ENCODE data around the gene PSMD1. TPM values are rescaled to one million over a fixed set of nuclear protein-coding genes. Genes with fewer than 3 reads are reported as not detected.

The PSMD1 gene
- total RNA-seq, 4 donors from 2014 or later: 47.3 to 55.2 (median 52.3) TPM

- WGBS: 79% methylated on average over 7 of the region's 7 CpGs
These were observed 104.7 kb downstream of the PSMD1 start for GRCh38 chr2:231161252-231161839.

DNA sequence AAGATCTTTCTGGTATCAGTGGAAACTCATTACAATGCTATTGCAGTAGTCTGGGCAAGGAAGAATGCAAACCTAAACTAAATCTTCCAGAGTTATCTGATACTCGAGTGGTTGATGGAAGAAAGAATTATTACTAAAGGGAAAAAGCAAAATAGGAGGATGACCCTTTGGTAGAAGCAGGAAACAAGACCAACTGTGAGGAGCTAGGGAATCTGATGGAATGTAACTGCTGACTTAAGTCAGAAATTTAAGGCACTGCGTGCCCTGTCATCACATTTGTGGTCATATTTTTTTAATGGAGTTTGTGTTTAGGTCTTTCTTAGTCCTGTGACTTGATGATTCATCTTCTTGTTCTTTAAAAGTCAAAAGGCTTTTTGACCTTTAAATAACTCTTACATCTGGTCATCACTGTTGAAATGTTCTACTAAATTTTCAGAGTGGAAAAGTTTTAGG is 105.2 kb downstream of the PSMD1 start:
- no peak for DNase-seq (ENCODE audit: extremely low spot score)
- WGBS: 22% methylated on average over 2 of the region's 2 CpGs
- Histone ChIP-seq H3K27ac (replicated peaks in 1 of 4) (peak overlapping the region; percentile 70 to 81 (median 73)), H3K4me3 (no peak overlapping the region), H3K9me3 (no peaks in the 10 kb centered on the region), H3K4me1 (peaks cover 0 to 50% (median 31%) of the 10 kb centered on the region in 4 donors), H3K27me3 (no peaks in the 10 kb centered on the region), H3K36me3 (peaks cover 9 to 50% (median 20%) of the 10 kb centered on the region in 4 donors)
- intact Hi-C loops (cut with DNase I): no loop called here
- TF ChIP-seq POLR2AphosphoS5 (IDR thresholded peaks at IDR 0.05) (peak in 1 of 2 donors; percentile 69), POLR2A (IDR thresholded peaks at IDR 0.05; ENCODE audit: low read depth) (no peak)
- TF ChIP-seq, protein P1, sequence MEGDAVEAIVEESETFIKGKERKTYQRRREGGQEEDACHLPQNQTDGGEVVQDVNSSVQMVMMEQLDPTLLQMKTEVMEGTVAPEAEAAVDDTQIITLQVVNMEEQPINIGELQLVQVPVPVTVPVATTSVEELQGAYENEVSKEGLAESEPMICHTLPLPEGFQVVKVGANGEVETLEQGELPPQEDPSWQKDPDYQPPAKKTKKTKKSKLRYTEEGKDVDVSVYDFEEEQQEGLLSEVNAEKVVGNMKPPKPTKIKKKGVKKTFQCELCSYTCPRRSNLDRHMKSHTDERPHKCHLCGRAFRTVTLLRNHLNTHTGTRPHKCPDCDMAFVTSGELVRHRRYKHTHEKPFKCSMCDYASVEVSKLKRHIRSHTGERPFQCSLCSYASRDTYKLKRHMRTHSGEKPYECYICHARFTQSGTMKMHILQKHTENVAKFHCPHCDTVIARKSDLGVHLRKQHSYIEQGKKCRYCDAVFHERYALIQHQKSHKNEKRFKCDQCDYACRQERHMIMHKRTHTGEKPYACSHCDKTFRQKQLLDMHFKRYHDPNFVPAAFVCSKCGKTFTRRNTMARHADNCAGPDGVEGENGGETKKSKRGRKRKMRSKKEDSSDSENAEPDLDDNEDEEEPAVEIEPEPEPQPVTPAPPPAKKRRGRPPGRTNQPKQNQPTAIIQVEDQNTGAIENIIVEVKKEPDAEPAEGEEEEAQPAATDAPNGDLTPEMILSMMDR (IDR thresholded peaks at IDR 0.05): no peak

More at GRCh38 chr2:231161252-231161839, 104.7 kb downstream of the PSMD1 start:
- no peak overlapping the region for H3K4me3 ChIP-seq
- H3K36me3 ChIP-seq: peaks cover 3 to 44% (median 14%) of the 10 kb centered on the region in 4 donors
- no peaks in the 10 kb centered on the region for H3K9me3 ChIP-seq
- peak overlapping the region; percentile 70 to 81 (median 73) for H3K27ac ChIP-seq (replicated peaks in 1 of 4)
- H3K27me3 ChIP-seq: no peaks in the 10 kb centered on the region
- intact Hi-C loops (cut with DNase I): no loop called here
- H3K4me1 ChIP-seq: peaks cover 0 to 50% (median 31%) of the 10 kb centered on the region in 4 donors
- DNase-seq (ENCODE audit: extremely low spot score): no peak
- no peak for TF ChIP-seq POLR2AphosphoS5 (IDR thresholded peaks at IDR 0.05)
- no peak for TF ChIP-seq POLR2A (IDR thresholded peaks at IDR 0.05; ENCODE audit: low read depth)
- no peak for TF ChIP-seq EP300 (IDR thresholded peaks at IDR 0.05)

DNA sequence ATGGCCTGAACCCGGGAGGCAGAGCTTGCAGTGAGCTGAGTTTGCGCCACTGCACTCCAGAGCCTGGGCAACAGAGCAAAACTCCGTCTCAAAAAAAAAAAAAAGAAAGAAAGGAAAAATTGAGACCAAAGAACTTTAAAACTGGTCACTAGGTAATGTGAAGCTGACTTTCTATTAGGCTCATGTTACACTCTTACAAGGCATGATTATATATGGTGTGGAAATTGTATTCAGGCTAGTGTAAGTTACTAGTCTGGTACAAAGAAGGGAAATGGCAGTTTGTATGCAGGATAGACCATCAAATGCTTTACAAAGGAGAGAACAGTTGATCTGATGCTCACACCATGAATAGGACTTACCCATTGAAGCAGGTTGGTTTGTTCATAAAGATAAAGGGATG is 106.3 kb downstream of the PSMD1 start:
- Histone ChIP-seq H3K9me3 (no peaks in the 10 kb centered on the region), H3K27me3 (no peaks in the 10 kb centered on the region), H3K4me1 (peaks cover 0 to 50% (median 31%) of the 10 kb centered on the region in 4 donors), H3K27ac (replicated peaks in 1 of 4) (peak overlapping the region; percentile 70 to 81 (median 73)), H3K4me3 (no peak overlapping the region), H3K36me3 (peaks cover 14 to 54% (median 31%) of the 10 kb centered on the region in 4 donors)
- DNase-seq (ENCODE audit: extremely low spot score): no peak
- TF ChIP-seq POLR2AphosphoS5 (IDR thresholded peaks at IDR 0.05) (no peak), POLR2A (IDR thresholded peaks at IDR 0.05; ENCODE audit: low read depth) (no peak)
- intact Hi-C loops (cut with DNase I): no loop called here
- 95% methylated on average over 3 of the region's 3 CpGs for WGBS

DNA sequence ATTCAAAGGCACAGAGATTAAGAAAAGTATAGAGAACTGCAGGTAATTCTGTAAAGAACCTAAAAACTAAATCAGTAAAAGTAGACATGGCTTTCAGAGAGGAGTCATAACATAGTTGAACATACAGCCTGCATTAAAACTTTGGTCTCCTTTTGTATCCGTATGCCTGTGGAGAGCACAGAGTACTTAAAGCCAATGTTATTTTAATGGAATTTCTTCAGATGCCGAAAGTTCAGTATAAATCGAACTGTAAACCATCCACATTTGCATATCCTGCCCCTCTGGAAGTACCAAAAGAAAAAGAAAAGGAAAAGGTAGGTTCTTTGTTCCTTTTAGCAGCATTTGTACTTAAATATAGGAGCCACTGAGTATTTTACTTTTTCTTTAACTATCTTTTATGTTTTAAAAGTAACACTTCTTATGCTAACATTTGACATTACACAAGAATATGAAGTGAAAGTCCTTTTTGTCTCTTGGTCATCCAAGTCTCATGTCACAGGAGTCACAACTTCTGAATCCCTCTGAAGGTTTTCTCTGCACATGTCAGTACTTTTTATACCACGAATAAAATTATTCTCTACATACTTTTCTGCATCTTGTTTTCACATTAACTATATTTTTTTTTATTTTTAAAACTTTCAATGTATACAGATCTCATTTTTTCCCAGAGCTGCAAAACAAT is 106.9 kb downstream of the PSMD1 start:
- TF ChIP-seq POLR2AphosphoS5 (IDR thresholded peaks at IDR 0.05) (no peak), EP300 (IDR thresholded peaks at IDR 0.05) (no peak), POLR2A (IDR thresholded peaks at IDR 0.05; ENCODE audit: low read depth) (no peak)
- TF ChIP-seq, protein P1 (IDR thresholded peaks at IDR 0.05): no peak
- 87% methylated on average over 4 of the region's 4 CpGs for WGBS
- Histone ChIP-seq H3K27ac (replicated peaks in 1 of 4) (peak overlapping the region; percentile 70 to 81 (median 73)), H3K4me1 (peaks cover 0 to 50% (median 31%) of the 10 kb centered on the region in 4 donors), H3K4me3 (no peak overlapping the region), H3K27me3 (no peaks in the 10 kb centered on the region), H3K36me3 (peaks cover 14 to 49% (median 31%) of the 10 kb centered on the region in 4 donors), H3K9me3 (no peaks in the 10 kb centered on the region)
- intact Hi-C loops (cut with DNase I): no loop called here
- no peak for DNase-seq (ENCODE audit: extremely low spot score)

DNA sequence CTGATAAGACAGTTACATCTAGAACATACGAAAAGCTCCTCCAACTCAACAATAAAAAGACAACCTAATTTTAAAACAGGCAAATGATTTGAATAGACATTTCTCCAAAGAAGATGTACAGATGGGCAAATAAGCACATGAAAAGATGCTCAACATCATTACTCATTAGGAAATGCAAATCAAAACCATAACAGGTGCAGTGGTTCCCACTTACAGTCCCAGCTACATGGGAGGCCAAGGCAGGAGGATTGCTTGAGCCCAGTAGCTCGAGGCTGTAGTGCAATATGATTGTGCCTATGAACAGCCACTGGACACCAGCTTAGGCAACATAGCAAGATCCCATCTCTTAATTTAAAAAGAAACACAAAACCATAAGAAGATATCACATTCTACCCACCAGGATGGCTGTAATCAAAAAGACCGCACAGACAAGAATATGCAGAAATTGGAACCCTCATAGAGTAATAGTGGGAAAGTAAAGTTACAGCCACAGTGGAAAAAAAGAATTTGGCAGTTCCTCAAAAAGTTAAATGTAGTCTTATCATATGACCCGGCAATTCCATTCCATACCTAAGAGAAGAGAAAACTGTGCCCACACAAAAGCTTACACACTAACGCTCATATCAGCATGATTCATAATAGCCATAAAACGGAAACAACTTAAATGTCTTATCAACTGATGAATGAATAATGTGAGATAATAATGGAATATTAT is 111.2 kb downstream of the PSMD1 start:
- H3K4me3 ChIP-seq: no peak overlapping the region
- 87% methylated on average over 6 of the region's 6 CpGs for WGBS
- H3K27ac ChIP-seq (replicated peaks in 1 of 4): no peak overlapping the region
- peaks cover 9 to 23% (median 11%) of the 10 kb centered on the region in 4 donors for H3K4me1 ChIP-seq
- no peak for TF ChIP-seq POLR2A (IDR thresholded peaks at IDR 0.05; ENCODE audit: low read depth)
- TF ChIP-seq POLR2AphosphoS5 (IDR thresholded peaks at IDR 0.05): no peak
- no peak for TF ChIP-seq EP300 (IDR thresholded peaks at IDR 0.05)
- TF ChIP-seq, protein P1 (IDR thresholded peaks at IDR 0.05): no peak
- H3K9me3 ChIP-seq: no peaks in the 10 kb centered on the region
- intact Hi-C loops (cut with DNase I): no loop called here
- no peaks in the 10 kb centered on the region for H3K27me3 ChIP-seq
- DNase-seq (ENCODE audit: extremely low spot score): no peak
- H3K36me3 ChIP-seq: peaks cover 19 to 75% (median 53%) of the 10 kb centered on the region in 4 donors

Data from esophagus muscularis mucosa (tissue), 4 donors.